Measurements from ENCODE around the gene GPX4.

GPX4 gene

DNA sequence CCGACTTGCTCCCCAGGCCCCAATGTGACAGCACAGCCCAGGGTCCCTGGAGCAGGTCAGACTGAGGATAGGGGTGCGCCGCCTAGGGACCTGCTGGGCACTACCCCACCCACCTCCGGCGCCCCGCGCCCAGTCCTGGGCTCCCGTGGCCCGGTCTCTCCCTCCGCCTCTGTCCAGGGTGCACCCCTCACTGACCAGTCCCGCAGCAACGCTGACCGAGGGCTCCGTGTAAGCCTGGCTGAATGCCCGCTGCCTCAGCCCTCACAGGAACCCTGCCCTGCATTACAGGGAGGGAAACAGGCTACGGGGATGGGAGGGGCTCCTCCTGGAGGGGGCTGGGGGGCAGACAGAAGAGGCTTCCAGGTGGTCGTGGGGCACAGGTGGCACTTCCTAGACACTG lies 31.7 kb downstream of the GPX4 start:
- DNase-seq = no peak

DNA sequence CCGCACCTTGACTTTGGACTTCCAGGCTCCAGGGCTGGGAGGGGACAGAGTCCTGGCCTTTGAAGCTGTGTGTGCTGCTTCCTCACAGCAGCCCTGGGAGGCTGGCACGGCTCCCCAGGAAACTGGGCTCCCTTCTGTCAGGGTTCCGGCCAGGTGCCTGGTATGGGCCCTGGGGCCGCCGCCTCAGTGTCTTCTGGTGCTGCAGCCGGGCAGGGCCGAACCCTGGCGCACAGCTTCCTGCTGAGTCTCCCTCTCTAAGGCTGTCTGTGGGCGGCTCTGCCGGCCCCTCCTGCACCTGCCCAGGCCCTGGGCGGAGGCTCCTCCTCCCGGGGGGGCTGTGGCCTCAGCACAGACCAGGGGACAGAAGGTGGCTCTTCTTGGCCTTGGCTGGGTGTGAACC lies 32.4 kb downstream of the GPX4 start:
- no peak for DNase-seq

GRCh38 chr19:1136621-1137317 lies 33.0 kb downstream of the GPX4 start:
- DNase-seq = no peak

- no peak for DNase-seq
These were observed 34.3 kb downstream of the GPX4 start for GRCh38 chr19:1138121-1138520.

- DNase-seq = no peak
These were observed 35.3 kb downstream of the GPX4 start for GRCh38 chr19:1139126-1139525.

GRCh38 chr19:1140272-1141027 lies 36.7 kb downstream of the GPX4 start:
- no peak for DNase-seq

DNA sequence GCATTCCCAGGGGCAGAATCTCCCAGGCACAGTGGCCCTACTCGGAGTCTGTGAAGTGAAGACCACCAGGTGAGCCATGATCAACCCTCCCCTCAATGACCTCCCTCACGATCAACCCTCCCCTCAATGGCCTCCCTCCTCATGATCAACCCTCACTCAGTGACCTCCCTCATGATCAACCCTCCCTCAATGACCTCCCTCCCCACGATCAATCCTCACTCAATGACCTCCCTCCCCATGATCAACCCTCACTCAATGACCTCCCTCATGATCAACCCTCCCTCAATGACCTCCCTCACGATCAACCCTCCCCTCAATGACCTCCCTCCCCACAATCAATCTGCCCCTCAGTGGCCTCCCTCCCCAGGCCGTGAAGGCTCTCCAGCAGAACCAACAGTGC lies 38.1 kb downstream of the GPX4 start:
- no peak for DNase-seq

- no peak for DNase-seq
These were observed 40.1 kb downstream of the GPX4 start for GRCh38 chr19:1143828-1144399.

DNA sequence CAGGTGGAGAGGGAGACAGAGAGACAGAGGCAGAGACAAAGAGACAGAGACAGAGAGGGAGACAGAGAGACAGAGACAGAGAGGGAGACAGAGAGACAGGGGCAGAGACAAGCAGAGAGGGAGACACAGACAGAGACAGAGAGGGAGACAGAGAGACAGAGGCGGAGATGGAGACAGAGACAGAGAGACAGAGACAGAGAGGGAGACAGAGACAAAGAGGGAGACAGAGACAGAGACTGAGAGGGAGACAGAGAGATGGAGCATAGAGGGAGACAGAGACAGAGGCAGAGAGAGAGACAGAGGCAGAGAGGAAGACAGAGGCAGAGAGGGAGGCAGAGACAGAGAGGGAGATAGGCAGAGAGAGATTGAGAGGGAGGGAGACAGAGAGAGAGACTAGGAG lies 40.9 kb downstream of the GPX4 start:
- no peak for DNase-seq

DNA sequence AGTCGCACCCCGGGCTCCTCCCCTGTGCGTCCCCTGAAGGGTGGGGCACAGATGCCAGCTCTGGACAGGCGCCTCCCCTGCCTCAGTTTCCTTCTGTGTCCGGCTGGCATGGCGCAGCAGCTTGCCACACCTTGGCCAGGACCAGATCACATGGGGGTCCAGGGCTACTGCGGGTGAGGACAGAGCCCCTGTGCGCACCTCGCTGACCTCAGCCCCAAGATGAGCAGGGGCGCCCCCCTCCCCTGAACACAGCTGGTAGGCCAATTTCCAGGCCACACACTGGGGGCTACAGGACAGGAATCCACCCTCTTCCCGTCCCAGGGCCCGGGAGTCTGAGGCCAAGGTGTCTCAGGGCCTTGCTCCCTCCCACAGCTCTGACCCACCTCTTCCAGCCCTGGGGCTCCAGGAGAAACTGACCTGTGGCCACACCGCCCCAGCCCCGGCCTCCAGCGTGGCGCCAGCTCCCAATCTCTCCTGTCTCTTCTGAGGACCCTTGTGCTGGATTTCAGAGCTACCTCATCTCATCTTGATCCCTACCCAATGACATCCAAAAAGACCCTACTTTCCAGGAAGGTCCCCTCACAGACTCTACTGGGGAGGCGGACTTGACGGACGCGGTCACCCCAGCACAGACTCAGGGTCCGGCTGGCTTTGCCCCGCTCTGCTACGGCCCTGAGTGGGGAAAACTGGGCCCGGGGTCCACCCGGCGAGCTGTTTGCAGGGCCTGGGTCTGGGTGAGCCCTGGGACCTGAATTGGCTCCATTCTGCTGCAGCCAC lies 42.0 kb downstream of the GPX4 start:
- DNase-seq = no peak

- no peak for DNase-seq
These were observed 42.6 kb downstream of the GPX4 start for GRCh38 chr19:1146412-1146699.

DNA sequence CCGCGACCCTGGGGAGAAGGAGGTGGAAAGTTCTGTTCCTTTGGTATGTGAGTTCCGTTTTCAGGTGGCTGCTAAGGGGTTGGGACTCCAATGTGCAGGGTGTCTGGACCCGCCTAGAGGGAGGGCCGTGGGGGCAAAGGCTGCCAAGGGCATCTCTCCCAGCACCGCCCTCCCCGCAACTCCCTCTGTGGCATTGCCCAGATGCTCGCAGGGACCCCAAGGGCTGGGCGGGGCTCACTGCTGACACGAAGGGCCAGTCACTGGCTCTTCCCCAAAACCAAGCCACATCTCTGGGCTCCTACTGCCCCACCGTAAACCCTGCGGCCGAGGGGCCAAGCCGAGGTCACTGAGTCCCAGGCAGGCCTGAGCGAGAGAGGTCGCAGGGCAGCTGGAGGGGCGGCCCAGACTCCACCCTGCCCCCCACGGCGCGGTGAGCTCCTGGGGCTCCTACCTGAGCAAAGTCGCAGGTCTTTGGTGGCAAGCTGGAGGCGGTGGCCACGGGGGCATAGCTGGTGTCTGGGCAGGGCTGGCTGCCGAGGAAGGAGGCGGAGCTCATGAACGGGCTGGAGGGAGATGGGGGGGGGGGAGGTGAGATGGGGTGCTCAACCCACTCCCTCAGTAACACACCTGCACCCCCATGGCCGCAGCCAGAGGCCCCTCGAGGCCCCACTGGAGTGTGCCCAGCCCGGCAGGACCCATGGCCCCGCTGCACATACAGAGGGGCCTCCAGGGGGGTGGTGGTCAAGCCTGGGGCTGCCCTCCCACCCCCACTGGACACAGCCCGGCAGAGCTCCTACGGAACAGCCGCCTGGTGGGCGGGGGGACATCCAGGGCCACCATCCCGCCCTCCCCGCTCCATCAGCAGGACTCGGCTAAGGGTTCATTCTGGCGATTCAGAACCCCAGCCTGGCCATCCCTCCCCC lies 43.3 kb downstream of the GPX4 start:
- DNase-seq = no peak

GRCh38 chr19:1147934-1148549 lies 44.2 kb downstream of the GPX4 start:
- DNase-seq = no peak

DNA sequence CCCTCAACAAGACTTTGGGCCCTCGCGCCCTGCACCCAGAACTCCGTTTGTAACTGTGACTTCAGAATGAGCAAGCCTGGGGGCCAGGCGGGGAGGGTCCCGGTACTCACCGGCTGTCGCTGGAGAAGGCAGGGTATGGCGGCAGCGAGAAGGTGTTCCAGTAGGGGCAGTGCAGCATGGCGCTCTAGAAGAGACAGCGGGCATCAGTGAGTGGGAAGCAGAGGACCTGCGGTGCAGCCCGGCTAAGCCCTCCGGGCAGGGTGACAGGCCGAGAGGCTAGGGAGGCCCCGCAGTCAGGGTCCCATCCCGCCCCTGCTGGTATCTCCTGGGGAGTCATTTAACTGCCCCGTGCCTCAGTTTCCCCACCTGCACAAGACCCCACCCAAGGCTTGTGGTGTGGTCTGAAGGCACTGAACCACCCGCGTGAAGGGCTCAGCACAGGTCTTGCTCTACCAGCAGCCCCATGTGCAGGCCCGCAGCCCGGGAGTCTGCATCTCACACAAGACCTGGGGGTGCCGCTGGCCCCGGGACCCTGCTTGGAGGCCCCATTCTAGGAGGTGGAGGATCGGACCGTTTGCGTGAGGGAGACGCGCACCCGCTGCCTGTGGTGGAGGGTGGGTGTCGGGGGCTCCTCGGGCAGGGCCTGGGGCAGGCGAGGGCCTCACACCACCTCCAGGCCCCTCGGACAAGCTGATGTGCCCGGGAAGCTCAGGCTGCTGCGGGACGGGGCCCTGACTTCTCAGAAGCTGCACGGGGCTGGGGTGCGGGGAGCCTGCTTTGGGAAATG lies 45.7 kb downstream of the GPX4 start:
- DNase-seq = no peak

GRCh38 chr19:1150333-1151036 lies 46.7 kb downstream of the GPX4 start:
- DNase-seq = no peak

DNA sequence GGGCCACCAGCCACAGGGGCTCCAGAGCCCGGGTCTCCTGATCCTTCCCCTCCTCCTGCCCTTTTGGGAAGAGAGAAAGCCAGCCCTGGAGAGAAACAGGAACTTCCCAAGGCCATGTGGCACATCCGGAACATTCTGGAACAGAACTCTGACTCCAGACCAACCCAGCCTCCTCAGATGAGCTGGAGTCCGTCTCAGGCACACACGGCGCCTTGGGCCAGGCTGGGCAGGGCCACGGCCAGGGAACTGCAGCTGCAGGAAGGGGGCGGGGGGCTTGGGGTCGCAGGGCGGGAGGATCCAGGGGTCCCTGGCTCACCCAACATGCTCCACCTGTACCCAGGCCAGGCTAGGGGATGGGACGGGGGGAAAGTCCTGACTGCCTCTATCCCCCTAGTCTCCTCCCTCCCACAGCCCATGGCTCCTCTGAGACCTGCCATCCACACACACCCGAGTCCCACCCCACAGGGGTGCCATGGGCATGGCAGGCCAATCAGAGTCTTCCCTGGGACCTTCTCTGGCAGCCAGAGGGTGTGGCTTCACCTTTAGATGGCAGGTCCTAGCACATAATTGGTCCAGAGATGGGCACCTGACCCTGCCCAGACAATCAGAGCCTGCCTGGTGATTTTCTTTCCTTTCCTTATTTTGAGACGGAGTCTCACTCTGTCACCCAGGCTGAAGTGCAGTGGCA lies 47.4 kb downstream of the GPX4 start:
- DNase-seq = no peak

DNA sequence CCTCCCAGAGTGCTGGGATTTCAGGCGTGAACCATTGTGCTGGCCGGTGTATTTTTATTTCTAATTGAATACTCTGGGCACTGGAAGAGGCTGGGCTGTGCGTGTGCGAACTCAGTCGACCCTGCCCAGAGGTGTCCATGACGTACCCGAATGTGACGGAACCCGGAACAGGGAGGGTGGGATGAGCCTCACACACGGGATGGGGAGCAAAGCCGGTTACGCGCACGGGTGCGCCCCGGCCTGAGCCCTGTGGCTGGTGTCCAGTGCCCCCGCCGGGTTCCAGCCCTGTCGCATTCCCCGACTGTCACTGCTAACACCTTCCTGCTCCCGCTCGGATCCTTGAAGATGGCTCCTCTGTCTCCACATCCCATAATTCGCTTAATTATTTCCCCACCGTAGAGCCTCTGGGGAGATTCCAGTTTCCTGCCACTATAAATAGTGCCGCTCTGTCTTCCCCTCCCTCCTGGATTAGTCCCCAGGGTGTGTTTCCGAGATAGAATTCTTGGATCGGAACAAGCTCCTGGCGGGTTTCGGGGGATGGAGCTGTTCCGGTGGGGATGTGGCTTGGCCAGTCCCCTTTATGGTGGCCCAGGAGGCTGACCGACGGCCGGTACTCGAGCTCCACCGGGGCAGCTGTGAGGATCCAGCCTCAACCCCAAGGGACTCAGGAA lies 48.3 kb downstream of the GPX4 start:
- DNase-seq = no peak

GRCh38 chr19:1153891-1154730 lies 50.3 kb downstream of the GPX4 start:
- DNase-seq = no peak

Measured in NCI-H345 (cell line).